Ovary (tissue), 3 donors: Measurements from ENCODE around the gene RHOC.

ENCODE experiments used
- CTCF ChIP-seq, 3 donors: fragments of 450-650 bp in 2 of 3; fragments of 200-600 bp in 1 of 3; IDR thresholded peaks; one replicate each; pipeline versions ENCODE4 v1.5.1 to v1.8.0; 2016 to 2022; ENCODE audit warnings: antibody characterized with exemption in 3 of 3, mild to moderate bottlenecking in 1 of 3
- EP300 ChIP-seq: sonication (generic); formaldehyde crosslinking; IDR thresholded peaks from one replicate; pipeline ENCODE4 v1.6.1; 2017; ENCODE audit warnings: antibody characterized with exemption
- POLR2A ChIP-seq: fragments of 450-650 bp; IDR thresholded peaks from one replicate; pipeline ENCODE4 v1.6.1; 2017; ENCODE audit warnings: antibody characterized with exemption, mild to moderate bottlenecking, moderate library complexity
- donor health status: DM: no; HTN: no; CAD: no.

GRCh38 chr1:112665857-112666256 is 41.1 kb downstream of the RHOC start:
- TF ChIP-seq CTCF (IDR thresholded peaks at IDR 0.05) (no peak), POLR2A (no peak), EP300 (no peak)
